ENCODE results near the gene GLIS1.

GLIS1 gene

GRCh38 chr1:53693773-53694717 is 44.9 kb downstream of the GLIS1 start:
- no peak for DNase-seq (ENCODE audit: low read depth, low spot score)

GRCh38 chr1:53693339-53693738 is 45.6 kb downstream of the GLIS1 start:
- no peak for DNase-seq (ENCODE audit: low read depth, low spot score)

DNA sequence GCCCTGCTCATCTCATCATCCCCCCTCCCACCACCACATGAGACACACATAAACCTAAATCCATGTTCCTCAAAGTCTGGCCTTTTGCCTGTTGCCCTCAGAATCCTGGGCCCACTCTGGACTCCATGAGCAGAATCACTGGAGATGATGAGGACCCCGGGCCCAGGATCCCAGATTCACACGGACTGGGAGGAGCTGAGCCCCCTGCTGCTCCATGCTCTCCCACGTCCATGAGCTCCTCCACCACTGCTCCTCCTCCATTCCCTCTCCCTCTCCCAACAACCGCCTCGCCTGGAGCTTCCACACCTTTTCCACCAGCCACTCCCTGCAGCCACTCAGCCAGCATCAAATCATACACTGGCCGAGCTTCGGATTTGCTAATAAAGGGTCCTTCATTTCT is 47.6 kb downstream of the GLIS1 start:
- no peak for DNase-seq (ENCODE audit: low read depth, low spot score)

DNA sequence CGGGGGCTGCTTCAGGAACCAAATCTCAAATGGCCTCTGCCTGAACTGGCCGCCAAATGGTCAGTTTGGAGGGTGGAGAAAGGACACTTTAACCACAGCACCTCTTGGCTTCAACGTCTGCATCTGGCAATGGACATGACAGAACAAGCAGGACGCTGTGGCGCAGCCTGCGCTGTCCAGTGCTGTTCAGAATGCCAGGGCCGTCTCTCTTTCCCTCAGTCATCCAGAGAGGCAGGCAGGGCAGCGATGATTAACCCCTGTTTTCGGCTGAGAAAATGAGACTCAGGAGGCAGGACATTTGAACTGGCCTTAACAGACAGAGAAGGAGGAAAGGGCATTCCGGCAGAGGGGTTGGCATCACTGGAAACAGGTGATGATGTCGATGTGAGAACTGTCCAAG is 48.6 kb downstream of the GLIS1 start:
- DNase-seq (ENCODE audit: low read depth, low spot score): no peak

DNA sequence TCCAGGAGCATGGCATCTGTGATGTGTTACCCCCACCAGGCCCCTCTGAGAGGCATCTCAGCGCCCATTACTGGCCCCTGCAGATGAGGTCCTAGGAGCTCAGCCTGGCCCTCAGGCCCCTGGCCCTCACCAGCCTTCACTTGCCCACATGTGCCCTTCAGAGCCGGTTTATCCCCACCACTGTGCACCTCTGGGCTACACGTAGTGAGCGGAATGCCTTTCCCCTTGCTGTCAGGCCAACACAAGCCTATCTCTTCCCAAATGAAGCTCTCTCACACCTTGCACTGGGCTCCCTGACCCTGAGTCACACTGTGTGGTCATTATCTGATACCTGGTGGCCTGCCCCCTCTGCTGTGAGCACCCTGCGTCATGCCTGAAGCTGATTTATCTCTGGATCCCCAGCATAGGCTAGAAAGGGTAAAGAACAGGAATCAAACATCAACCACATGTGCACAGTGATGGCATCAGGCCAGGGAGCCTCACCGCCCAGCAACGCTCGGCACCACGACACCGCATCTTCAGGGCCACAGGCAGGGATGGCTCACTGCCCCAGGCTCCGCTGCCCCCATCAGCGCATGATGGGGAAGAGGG is 49.1 kb downstream of the GLIS1 start:
- no peak for DNase-seq (ENCODE audit: low read depth, low spot score)

- no peak for DNase-seq (ENCODE audit: low read depth, low spot score)
These were observed 49.7 kb downstream of the GLIS1 start for GRCh38 chr1:53689223-53689622.

GRCh38 chr1:53688381-53689102 is 50.4 kb downstream of the GLIS1 start:
- no peak for DNase-seq (ENCODE audit: low read depth, low spot score)

GRCh38 chr1:53687901-53688300 is 51.1 kb downstream of the GLIS1 start:
- DNase-seq (ENCODE audit: low read depth, low spot score): no peak

DNA sequence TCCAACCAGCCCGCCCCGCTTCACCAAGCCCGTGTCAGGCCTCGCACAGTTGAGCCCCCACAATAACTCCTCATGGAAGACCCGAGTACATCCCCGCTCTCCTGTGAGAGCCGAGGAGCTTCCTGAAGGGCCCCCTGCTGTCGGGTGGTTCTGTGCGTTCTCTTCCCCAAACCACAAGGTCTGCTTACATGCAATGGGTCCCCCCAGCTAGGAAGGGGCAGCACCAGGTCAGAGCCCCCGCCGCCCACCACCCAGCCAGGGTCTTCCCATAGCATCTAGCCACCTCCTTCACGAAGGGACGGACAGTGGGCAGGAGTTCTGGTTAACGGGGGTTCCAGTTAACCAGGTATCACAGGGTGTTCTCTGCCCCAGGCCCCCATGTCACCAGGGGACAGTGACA is 51.5 kb downstream of the GLIS1 start:
- DNase-seq (ENCODE audit: low read depth, low spot score): no peak

DNA sequence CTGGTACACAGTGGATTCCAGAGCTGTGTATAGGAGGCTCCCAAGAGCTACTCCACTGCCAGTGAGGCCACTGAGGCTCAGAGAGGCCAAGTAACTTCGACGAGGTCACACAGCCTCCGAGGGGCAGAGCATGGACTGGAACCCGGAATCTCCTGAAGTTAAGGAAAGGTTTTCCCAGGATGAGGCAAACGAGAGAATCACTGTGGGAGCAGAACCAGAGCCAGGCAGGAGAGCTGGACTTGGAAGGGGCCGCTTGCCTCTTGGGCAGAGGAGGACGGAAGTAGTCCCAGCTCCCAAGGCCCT is 52.0 kb downstream of the GLIS1 start:
- no peak for DNase-seq (ENCODE audit: low read depth, low spot score)

GRCh38 chr1:53686091-53686964 is 52.6 kb downstream of the GLIS1 start:
- no peak for DNase-seq (ENCODE audit: low read depth, low spot score)

GRCh38 chr1:53685272-53686051 is 53.5 kb downstream of the GLIS1 start:
- DNase-seq (ENCODE audit: low read depth, low spot score): no peak

- DNase-seq (ENCODE audit: low read depth, low spot score): no peak
These were observed 54.2 kb downstream of the GLIS1 start for GRCh38 chr1:53684741-53685140.

GRCh38 chr1:53683986-53684740 is 54.8 kb downstream of the GLIS1 start:
- DNase-seq (ENCODE audit: low read depth, low spot score): no peak

DNA sequence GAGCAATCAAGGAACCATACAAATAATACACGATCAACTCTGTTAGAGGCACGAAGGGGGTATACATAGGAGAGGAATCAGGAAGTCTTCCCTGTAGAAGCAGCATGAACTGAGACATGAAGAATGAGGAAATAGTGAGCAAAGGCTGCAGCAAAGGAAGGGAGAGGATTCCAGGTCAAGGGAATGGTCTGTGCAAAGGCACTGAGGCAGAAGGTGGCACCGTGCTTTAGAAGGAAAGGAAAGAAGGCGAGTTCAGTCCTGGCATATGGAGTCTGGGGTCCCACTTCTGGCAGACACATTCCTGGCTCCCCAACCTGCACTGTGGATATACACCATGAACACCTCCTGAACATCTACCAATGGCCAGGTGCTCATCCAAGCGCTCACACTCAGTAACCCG is 56.1 kb downstream of the GLIS1 start:
- no peak for DNase-seq (ENCODE audit: low read depth, low spot score)

GRCh38 chr1:53681977-53682685 is 56.8 kb downstream of the GLIS1 start:
- no peak for DNase-seq (ENCODE audit: low read depth, low spot score)

DNA sequence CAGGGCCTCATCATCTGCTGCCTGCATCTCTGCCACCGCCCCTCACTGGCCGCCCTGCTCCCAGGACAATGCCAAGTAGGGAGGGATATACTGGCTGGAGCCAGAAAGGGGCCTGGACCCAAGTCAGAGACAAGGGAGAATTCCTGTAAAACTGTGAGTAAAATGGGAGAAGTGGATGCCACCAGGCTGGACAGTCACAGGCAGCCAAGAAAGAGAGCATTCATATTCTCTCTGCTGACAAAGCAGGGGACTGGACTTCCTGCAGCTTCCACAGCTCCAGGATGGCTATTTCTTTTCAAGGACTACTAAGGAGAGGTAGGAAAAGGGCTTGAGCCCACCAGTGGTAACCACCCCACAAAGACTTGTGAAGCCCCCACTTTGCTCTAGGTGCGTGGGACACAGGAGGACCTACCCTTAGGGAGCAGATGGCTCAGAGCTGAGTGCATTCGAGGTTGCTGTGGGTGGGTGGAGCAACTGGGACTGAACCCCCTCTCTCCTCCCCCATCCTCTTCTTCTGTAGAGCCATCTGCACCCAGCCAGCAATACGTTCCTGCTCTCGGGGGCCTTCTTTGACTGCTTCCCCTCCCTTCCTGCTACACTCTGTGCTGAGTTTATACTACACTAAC is 57.5 kb downstream of the GLIS1 start:
- DNase-seq (ENCODE audit: low read depth, low spot score): no peak

DNA sequence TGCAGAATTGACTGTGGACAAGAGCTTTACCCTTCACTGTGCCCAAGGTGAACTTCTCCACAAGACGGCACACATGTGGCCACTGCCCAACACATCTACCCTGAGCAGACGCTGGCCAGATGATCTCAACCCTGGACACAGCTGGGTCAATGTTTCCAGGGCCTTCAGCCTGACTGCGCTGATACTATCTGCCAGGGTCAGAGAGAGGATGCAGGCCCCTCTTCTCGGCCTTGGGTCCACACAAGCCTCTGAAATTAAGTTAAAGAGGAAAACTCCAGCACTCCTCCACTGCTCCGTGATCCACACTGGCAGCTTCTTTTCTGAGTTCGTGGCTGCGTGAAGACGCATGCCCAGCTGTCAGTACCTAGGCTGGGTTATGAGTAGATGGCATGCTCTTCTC is 58.1 kb downstream of the GLIS1 start:
- DNase-seq (ENCODE audit: low read depth, low spot score): no peak
